Stimulated activated CD4-positive, alpha-beta T cell treated with anti-CD3 and anti-CD28 coated beads, Interleukin-15, amount 100 ng/mL, for 24 hours (primary cell): ENCODE results near the gene DARS1.

Experiments
- DNase-seq: peaks from one replicate; pipeline ENCODE4 v3.0.0-alpha.2; 2020

The DARS1 gene

GRCh38 chr2:136014411-136014810 is 29.0 kb upstream of the DARS1 start:
- no peak for DNase-seq

GRCh38 chr2:136013955-136014354 is 28.5 kb upstream of the DARS1 start:
- DNase-seq, result no peak

GRCh38 chr2:136013136-136013685 is 27.8 kb upstream of the DARS1 start:
- DNase-seq, result no peak

GRCh38 chr2:136012315-136012714 is 26.9 kb upstream of the DARS1 start:
- DNase-seq, result no peak

- no peak for DNase-seq
Measured at GRCh38 chr2:136010126-136010525, 24.7 kb upstream of the DARS1 start.

- DNase-seq, result peak; percentile 53
Measured at GRCh38 chr2:136008205-136008865, 22.9 kb upstream of the DARS1 start.

- no peak for DNase-seq
Measured at GRCh38 chr2:136006658-136007057, 21.2 kb upstream of the DARS1 start.

- DNase-seq, result no peak
Measured at GRCh38 chr2:136005462-136006196, 20.2 kb upstream of the DARS1 start.

- DNase-seq, result no peak
Measured at GRCh38 chr2:136004965-136005364, 19.5 kb upstream of the DARS1 start.

GRCh38 chr2:136001131-136001530 is 15.7 kb upstream of the DARS1 start:
- DNase-seq, result no peak

GRCh38 chr2:136000502-136000901 is 15.1 kb upstream of the DARS1 start:
- DNase-seq, result no peak

- no peak for DNase-seq
Measured at GRCh38 chr2:135999899-136000298, 14.5 kb upstream of the DARS1 start.

GRCh38 chr2:135998879-135999278 is 13.5 kb upstream of the DARS1 start:
- DNase-seq, result no peak

GRCh38 chr2:135997380-135997779 is 12.0 kb upstream of the DARS1 start:
- DNase-seq, result peak; percentile 23

GRCh38 chr2:135996304-135996703 is 10.9 kb upstream of the DARS1 start:
- no peak for DNase-seq

GRCh38 chr2:135994281-135994680 is 8.9 kb upstream of the DARS1 start:
- no peak for DNase-seq

GRCh38 chr2:135993421-135993820 is 8.0 kb upstream of the DARS1 start:
- no peak for DNase-seq

GRCh38 chr2:135991861-135992260 is 6.4 kb upstream of the DARS1 start:
- DNase-seq, result no peak

- DNase-seq, result no peak
Measured at GRCh38 chr2:135987441-135987840, 2.0 kb upstream of the DARS1 start.

GRCh38 chr2:135986507-135986906 is 1.1 kb upstream of the DARS1 start:
- DNase-seq, result no peak

- DNase-seq, result peak; percentile 89
Measured at GRCh38 chr2:135985826-135986393, 484 bp upstream of the DARS1 start.

- no peak for DNase-seq
Measured at GRCh38 chr2:135984199-135985017, 1.0 kb downstream of the DARS1 start.

- DNase-seq, result no peak
Measured at GRCh38 chr2:135980434-135981079, 4.9 kb downstream of the DARS1 start.
